ENCODE data around the gene CLEC16A. TPM values are rescaled to one million over a fixed set of nuclear protein-coding genes. Genes with fewer than 3 reads are reported as not detected.

The CLEC16A gene
- total and polyA plus RNA-seq, 8 donors, result 17.6 to 38.6 (median 21.6) TPM

- Histone ChIP-seq H3K4me1 (peaks cover 5 to 34% of the 10 kb centered on the region in 2 donors), H3K36me3 (no peaks in the 10 kb centered on the region), H3K27me3 (no peaks in the 10 kb centered on the region), H3K4me3 (no peak overlapping the region), H3K27ac (peak overlapping the region in 1 of 2 donors; percentile 81), H3K9me3 (no peaks in the 10 kb centered on the region)
- ATAC-seq, result no peak
- DNase-seq, result no peak
- TF ChIP-seq CTCF (IDR thresholded peaks at IDR 0.05), result no peak
- intact Hi-C loops (cut with DNase I), result no loop called here
Observed at GRCh38 chr16:11225677-11226549, 281.5 kb downstream of the CLEC16A start.

- Histone ChIP-seq H3K4me1 (peaks cover 0 to 48% of the 10 kb centered on the region in 2 donors), H3K9me3 (no peaks in the 10 kb centered on the region), H3K27me3 (no peaks in the 10 kb centered on the region), H3K27ac (no peak overlapping the region), H3K36me3 (no peaks in the 10 kb centered on the region), H3K4me3 (no peak overlapping the region)
- TF ChIP-seq CTCF (IDR thresholded peaks at IDR 0.05), result no peak
- ATAC-seq, result no peak
- intact Hi-C loops (cut with DNase I), result no loop called here
- DNase-seq, result no peak
Observed at GRCh38 chr16:11229432-11229831, 285.1 kb downstream of the CLEC16A start.

GRCh38 chr16:11229906-11230305 lies 285.5 kb downstream of the CLEC16A start:
- no peaks in the 10 kb centered on the region for H3K27me3 ChIP-seq
- ATAC-seq, result no peak
- intact Hi-C loops (cut with DNase I), result no loop called here

GRCh38 chr16:11231367-11231970 lies 287.1 kb downstream of the CLEC16A start:
- Histone ChIP-seq H3K4me1 (peaks cover 0 to 50% of the 10 kb centered on the region in 2 donors), H3K9me3 (no peaks in the 10 kb centered on the region), H3K27ac (peak overlapping the region in 1 of 2 donors; percentile 6), H3K4me3 (no peak overlapping the region), H3K36me3 (no peaks in the 10 kb centered on the region), H3K27me3 (no peaks in the 10 kb centered on the region)
- DNase-seq (no peak), ATAC-seq (no peak)
- intact Hi-C loops (cut with DNase I), result no loop called here
- no peak for TF ChIP-seq CTCF (IDR thresholded peaks at IDR 0.05)

More at GRCh38 chr16:11229906-11230305, 285.5 kb downstream of the CLEC16A start:
- H3K9me3 ChIP-seq, result no peaks in the 10 kb centered on the region
- H3K4me3 ChIP-seq, result no peak overlapping the region
- H3K4me1 ChIP-seq, result peaks cover 0 to 48% of the 10 kb centered on the region in 2 donors
- no peaks in the 10 kb centered on the region for H3K36me3 ChIP-seq
- no peak overlapping the region for H3K27ac ChIP-seq
- no peak for DNase-seq
- TF ChIP-seq CTCF (IDR thresholded peaks at IDR 0.05), result no peak

Other genes starting within 250 kb of the CLEC16A start
- gene TEKT5, start 249.6 kb upstream of the CLEC16A start, total RNA-seq, result not detected
- under 1 TPM in 5 of 6 donors, not detected in 1; 0.13 to 0.67 (median 0.49) TPM for gene TEKT5, start 249.6 kb upstream of the CLEC16A start, polyA plus RNA-seq (ENCODE audit: insufficient read length in 6 of 6)
- 10 to 100 TPM; 28.5 to 35.6 TPM for gene NUBP1, start 200.7 kb upstream of the CLEC16A start, total RNA-seq
- gene NUBP1, start 200.7 kb upstream of the CLEC16A start, polyA plus RNA-seq (ENCODE audit: insufficient read length in 6 of 6), result 10 to 100 TPM; 25.0 to 31.3 (median 28.8) TPM
- under 1 TPM; 0.47 to 0.85 TPM for gene TVP23A, start 125.8 kb upstream of the CLEC16A start, total RNA-seq
- gene TVP23A, start 125.8 kb upstream of the CLEC16A start, polyA plus RNA-seq (ENCODE audit: insufficient read length in 6 of 6), result 1 to 10 TPM; 5.9 to 8.4 (median 7.2) TPM
- 10 to 100 TPM; 38.1 to 49.0 TPM for gene CIITA, start 67.4 kb upstream of the CLEC16A start, total RNA-seq
- gene CIITA, start 67.4 kb upstream of the CLEC16A start, polyA plus RNA-seq (ENCODE audit: insufficient read length in 6 of 6), result 1 to 10 TPM; 2.6 to 6.3 (median 5.3) TPM
- 10 to 100 TPM; 30.2 to 35.8 TPM for gene DEXI, start 2.1 kb upstream of the CLEC16A start, total RNA-seq
- 10 to 100 TPM; 34.8 to 54.7 (median 46.1) TPM for gene DEXI, start 2.1 kb upstream of the CLEC16A start, polyA plus RNA-seq (ENCODE audit: insufficient read length in 6 of 6)